Sigmoid colon (tissue), 7 donors: ENCODE data around the gene ALPI. TPM values are rescaled to one million over a fixed set of nuclear protein-coding genes. Genes with fewer than 3 reads are reported as not detected.
"Not testable (repeated sequence)": the region's sequence is repeated elsewhere in the genome, so short reads cannot be mapped to it uniquely, and the experiment has no call there.

Source experiments
- DNase-seq: peaks from one replicate; pipeline ENCODE4 v3.0.0-alpha.2; 2019
- H3K27ac ChIP-seq, 4 donors: fragments of 200-600 bp; sonication (generic); one replicate each; pipeline ENCODE4 v1.5.1; 2016 to 2019; ENCODE audit warnings: mild to moderate bottlenecking in 1 of 4
- H3K27me3 ChIP-seq, 3 donors: fragments of 200-600 bp; sonication (generic); one replicate each; pipeline ENCODE4 v1.5.1; 2019; ENCODE audit warnings: mild to moderate bottlenecking in 1 of 3
- H3K36me3 ChIP-seq, 4 donors: fragments of 200-600 bp; sonication (generic); one replicate each; pipeline ENCODE4 v1.5.1; 2016 to 2019
- H3K4me1 ChIP-seq, 4 donors: fragments of 200-600 bp; sonication (generic); one replicate each; pipeline ENCODE4 v1.5.1; 2017 to 2019
- H3K4me3 ChIP-seq, 4 donors: fragments of 200-600 bp; sonication (generic); one replicate each; pipeline ENCODE4 v1.5.1; 2017 to 2019; ENCODE audit warnings: mild to moderate bottlenecking in 2 of 4, moderate library complexity in 1 of 4
- H3K9me3 ChIP-seq, 4 donors: fragments of 200-600 bp in 3 of 4; sonication (generic) in 3 of 4; one replicate each; pipeline versions ENCODE4 v1.5.1 to v1.6.1; 2013 to 2019
- CTCF ChIP-seq, 4 experiments: fragments of 450-650 bp in 3 of 4; fragments of 200-600 bp in 1 of 4; IDR thresholded peaks; one replicate each; pipeline ENCODE4 v1.5.1; 2016 to 2019; ENCODE audit warnings: antibody characterized with exemption in 4 of 4, mild to moderate bottlenecking in 3 of 4, moderate library complexity in 2 of 4
- EP300 ChIP-seq, 4 donors: sonication (generic); formaldehyde crosslinking; IDR thresholded peaks; one replicate each; pipeline ENCODE4 v1.6.1; 2017; ENCODE audit warnings: antibody characterized with exemption in 4 of 4
- POLR2A ChIP-seq, 2 donors: fragments of 450-650 bp; IDR thresholded peaks; one replicate each; pipeline ENCODE4 v1.6.1; 2016; ENCODE audit warnings: antibody characterized with exemption in 2 of 2, mild to moderate bottlenecking in 2 of 2, moderate library complexity in 2 of 2
- POLR2AphosphoS5 ChIP-seq, 4 donors: sonication (generic); formaldehyde crosslinking; IDR thresholded peaks; one replicate each; pipeline ENCODE4 v1.6.1; 2017; ENCODE audit warnings: antibody characterized with exemption in 4 of 4
- WGBS, 2 donors: extraction: QIAGEN DNeasy Blood & Tissue Kit; methylation state at CpG; one replicate each; pipeline ENCODE4 v1.1.7; 2013; 5-methylcytosine and 5-hydroxymethylcytosine counted together
- intact Hi-C: fragments of 100-400 bp; cut with DNase I; formaldehyde crosslinking; loops from one replicate; pipeline ENCODE4 v1.15.1; 2023
- polyA plus RNA-seq, 3 donors: library from polyadenylated mRNA; stranded (reverse); fragments of 200-250 nt; gene quantifications; one replicate each; pipeline ENCODE4 v1.2.3, GENCODE V29; 2013
- total RNA-seq, 4 donors: library from RNA; depleted of rRNA; stranded (reverse); fragments of >200 nt; gene quantifications; one replicate each; pipeline ENCODE4 v1.1.0, GENCODE V29; 2016
- donor health status: healthy with polysubstance abuse.
- donor health status: Bipolar disorder and iron deficiency.
- donor health status: healthy.

Gene ALPI
- total and polyA plus RNA-seq, 7 donors = 5.3 to 10.2 (median 7.2) TPM; not detected in 4

- no peak overlapping the region for H3K4me3 ChIP-seq
- H3K9me3 ChIP-seq = no peaks in the 10 kb centered on the region
- TF ChIP-seq EP300 (IDR thresholded peaks at IDR 0.05) (no peak), CTCF (IDR thresholded peaks at IDR 0.05) (no peak), POLR2AphosphoS5 (IDR thresholded peaks at IDR 0.05) (no peak), POLR2A (IDR thresholded peaks at IDR 0.05) (no peak)
- no peaks in the 10 kb centered on the region for H3K4me1 ChIP-seq
- 46 to 80% methylated on average over 18 of the region's 18 CpGs for WGBS, 2 donors
- intact Hi-C loops = no loop called here
- no peaks in the 10 kb centered on the region for H3K36me3 ChIP-seq
- no peak for DNase-seq
- peaks cover 0 to 4% (median 0%) of the 10 kb centered on the region in 3 donors for H3K27me3 ChIP-seq
- no peak overlapping the region for H3K27ac ChIP-seq
These were observed 8.2 kb upstream of the ALPI start for GRCh38 chr2:232447638-232448303.

GRCh38 chr2:232448304-232448690 lies 7.7 kb upstream of the ALPI start:
- Histone ChIP-seq H3K36me3 (no peaks in the 10 kb centered on the region), H3K4me1 (no peaks in the 10 kb centered on the region), H3K27ac (no peak overlapping the region), H3K4me3 (no peak overlapping the region), H3K27me3 (peaks cover 0 to 4% (median 0%) of the 10 kb centered on the region in 3 donors), H3K9me3 (no peaks in the 10 kb centered on the region)
- 71 to 81% methylated on average over 10 of the region's 10 CpGs for WGBS, 2 donors
- no peak for DNase-seq
- intact Hi-C loops = no loop called here
- TF ChIP-seq POLR2AphosphoS5 (IDR thresholded peaks at IDR 0.05) (no peak), CTCF (IDR thresholded peaks at IDR 0.05) (no peak), POLR2A (IDR thresholded peaks at IDR 0.05) (no peak), EP300 (IDR thresholded peaks at IDR 0.05) (no peak)

GRCh38 chr2:232449964-232450363 lies 6.0 kb upstream of the ALPI start:
- WGBS, 2 donors = 74 to 77% methylated on average over 12 of the region's 12 CpGs
- Histone ChIP-seq H3K36me3 (no peaks in the 10 kb centered on the region), H3K27me3 (no peaks in the 10 kb centered on the region), H3K27ac (no peak overlapping the region), H3K9me3 (no peaks in the 10 kb centered on the region), H3K4me1 (no peaks in the 10 kb centered on the region), H3K4me3 (no peak overlapping the region)
- TF ChIP-seq POLR2A (IDR thresholded peaks at IDR 0.05) = no peak
- TF ChIP-seq EP300 (IDR thresholded peaks at IDR 0.05) = no peak
- no peak for TF ChIP-seq CTCF (IDR thresholded peaks at IDR 0.05)
- TF ChIP-seq POLR2AphosphoS5 (IDR thresholded peaks at IDR 0.05) = no peak
- intact Hi-C loops = no loop called here
- DNase-seq = no peak

- H3K27me3 ChIP-seq, H3K4me3 ChIP-seq, H3K4me1 ChIP-seq, intact Hi-C loops, H3K9me3 ChIP-seq, DNase-seq, H3K27ac ChIP-seq, H3K36me3 ChIP-seq: not testable (repeated sequence)
- 92% methylated on average over 3 of the region's 3 CpGs for WGBS, 2 donors
These were observed 4.3 kb upstream of the ALPI start for GRCh38 chr2:232451645-232452044.

GRCh38 chr2:232454630-232455029 lies 1.3 kb upstream of the ALPI start:
- Histone ChIP-seq H3K4me3 (no peak overlapping the region), H3K27me3 (peaks cover 3 to 22% (median 7%) of the 10 kb centered on the region in 3 donors), H3K36me3 (no peaks in the 10 kb centered on the region), H3K27ac (no peak overlapping the region), H3K9me3 (no peaks in the 10 kb centered on the region), H3K4me1 (no peaks in the 10 kb centered on the region)
- DNase-seq = peak; percentile 21
- intact Hi-C loops = no loop called here
- TF ChIP-seq POLR2AphosphoS5 (IDR thresholded peaks at IDR 0.05) (no peak), EP300 (IDR thresholded peaks at IDR 0.05) (no peak), POLR2A (IDR thresholded peaks at IDR 0.05) (no peak), CTCF (IDR thresholded peaks at IDR 0.05) (no peak)
- WGBS, 2 donors = 89 to 91% methylated on average over 9 of the region's 9 CpGs
